ENCODE data around the gene SLC39A11.

Gene SLC39A11

GRCh38 chr17:72606656-72607055, 485.8 kb downstream of the SLC39A11 start:
- Histone ChIP-seq H3K4me1 (ENCODE audit: insufficient read depth, low read length) (no peaks in the 10 kb centered on the region), H3K9me3 (ENCODE audit: low read length) (no peaks in the 10 kb centered on the region), H3K36me3 (ENCODE audit: insufficient read depth, low read length) (no peaks in the 10 kb centered on the region), H3K9ac (ENCODE audit: low read length) (no peak overlapping the region), H3K27ac (ENCODE audit: low read depth, low read length) (no peak overlapping the region), H3K4me3 (ENCODE audit: low read depth in 1 of 2, low read length in 2 of 2) (no peak overlapping the region), H3K27me3 (ENCODE audit: control insufficient read depth in 1 of 2, insufficient read depth in 2 of 2, low read length in 2 of 2) (peaks cover 0 to 7% of the 10 kb centered on the region in 2 donors)

DNA sequence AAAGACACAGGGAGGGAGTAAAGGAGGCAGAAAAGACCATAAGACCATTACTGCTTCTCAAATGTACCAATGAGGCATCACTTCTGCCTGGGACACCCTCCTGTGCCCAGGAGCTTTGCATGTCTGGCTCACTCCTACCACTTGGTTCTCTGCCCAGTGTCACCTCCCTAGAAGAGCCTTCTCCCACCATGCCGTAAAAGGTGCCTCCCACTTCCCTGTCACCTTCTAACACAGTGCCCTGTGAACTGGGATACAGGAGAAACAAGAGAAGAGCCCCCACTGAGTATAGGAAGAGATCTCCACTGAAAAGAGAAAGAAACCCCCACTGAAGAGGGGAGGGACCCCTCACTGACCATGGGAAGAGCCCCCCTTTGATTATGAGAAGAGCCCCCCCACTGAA, 486.9 kb downstream of the SLC39A11 start:
- Histone ChIP-seq H3K27ac (ENCODE audit: low read depth, low read length) (no peak overlapping the region), H3K4me3 (ENCODE audit: low read depth in 1 of 2, low read length in 2 of 2) (no peak overlapping the region), H3K4me1 (ENCODE audit: insufficient read depth, low read length) (no peaks in the 10 kb centered on the region), H3K9me3 (ENCODE audit: low read length) (no peaks in the 10 kb centered on the region), H3K9ac (ENCODE audit: low read length) (no peak overlapping the region), H3K36me3 (ENCODE audit: insufficient read depth, low read length) (no peaks in the 10 kb centered on the region), H3K27me3 (ENCODE audit: control insufficient read depth in 1 of 2, insufficient read depth in 2 of 2, low read length in 2 of 2) (peaks cover 0 to 7% of the 10 kb centered on the region in 2 donors)

GRCh38 chr17:72604518-72604917, 488.0 kb downstream of the SLC39A11 start:
- H3K9ac ChIP-seq (ENCODE audit: low read length), result no peak overlapping the region
- no peaks in the 10 kb centered on the region for H3K4me1 ChIP-seq (ENCODE audit: insufficient read depth, low read length)
- H3K36me3 ChIP-seq (ENCODE audit: insufficient read depth, low read length), result no peaks in the 10 kb centered on the region
- no peak overlapping the region for H3K4me3 ChIP-seq (ENCODE audit: low read depth in 1 of 2, low read length in 2 of 2)
- H3K27ac ChIP-seq (ENCODE audit: low read depth, low read length), result no peak overlapping the region
- H3K27me3 ChIP-seq (ENCODE audit: control insufficient read depth in 1 of 2, insufficient read depth in 2 of 2, low read length in 2 of 2), result peaks cover 0 to 7% of the 10 kb centered on the region in 2 donors
- H3K9me3 ChIP-seq (ENCODE audit: low read length), result no peaks in the 10 kb centered on the region

DNA sequence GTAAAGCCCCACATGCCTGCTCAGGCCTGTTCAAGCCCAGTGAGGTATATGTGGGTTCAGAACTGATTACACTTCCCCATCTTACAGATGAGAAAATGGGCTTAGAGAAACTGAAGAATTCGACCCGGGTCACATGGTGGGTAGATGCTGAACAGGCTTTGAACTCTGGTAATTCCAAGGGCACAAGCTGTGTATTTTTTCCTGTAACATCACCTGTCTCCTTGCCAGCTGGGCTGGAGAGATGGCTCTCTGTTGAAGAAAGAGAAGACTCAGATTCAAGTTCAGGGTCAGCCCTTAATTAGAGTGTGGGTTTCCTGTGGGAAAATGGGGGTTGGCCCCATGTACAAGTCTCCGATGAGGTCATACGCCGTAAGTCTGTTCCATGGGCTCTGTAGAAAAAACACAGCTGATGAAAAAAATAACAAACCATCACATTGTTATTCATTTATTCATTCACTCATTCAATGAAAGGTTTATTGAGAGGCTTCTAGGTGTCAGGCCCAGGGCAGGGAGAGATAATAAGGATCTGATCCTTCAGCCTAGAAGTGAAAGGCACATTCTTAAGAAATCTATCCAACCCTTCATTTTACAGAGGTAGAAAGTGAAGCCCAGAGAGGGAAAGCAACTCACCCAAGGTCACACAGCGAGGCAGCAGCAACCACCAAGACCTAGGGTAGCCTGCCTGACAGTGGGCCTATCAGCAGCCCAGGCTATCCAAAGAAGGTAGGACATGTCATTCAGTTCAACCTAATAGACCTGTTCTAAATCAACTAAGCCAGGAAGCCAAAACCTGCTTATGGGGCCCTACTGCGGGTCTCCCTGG, 488.9 kb downstream of the SLC39A11 start:
- Histone ChIP-seq H3K27ac (ENCODE audit: low read depth, low read length) (no peak overlapping the region), H3K4me1 (ENCODE audit: insufficient read depth, low read length) (no peaks in the 10 kb centered on the region), H3K4me3 (ENCODE audit: low read depth in 1 of 2, low read length in 2 of 2) (no peak overlapping the region), H3K9me3 (ENCODE audit: low read length) (no peaks in the 10 kb centered on the region), H3K27me3 (ENCODE audit: control insufficient read depth in 1 of 2, insufficient read depth in 2 of 2, low read length in 2 of 2) (peaks cover 0 to 7% of the 10 kb centered on the region in 2 donors), H3K9ac (ENCODE audit: low read length) (no peak overlapping the region), H3K36me3 (ENCODE audit: insufficient read depth, low read length) (no peaks in the 10 kb centered on the region)

DNA sequence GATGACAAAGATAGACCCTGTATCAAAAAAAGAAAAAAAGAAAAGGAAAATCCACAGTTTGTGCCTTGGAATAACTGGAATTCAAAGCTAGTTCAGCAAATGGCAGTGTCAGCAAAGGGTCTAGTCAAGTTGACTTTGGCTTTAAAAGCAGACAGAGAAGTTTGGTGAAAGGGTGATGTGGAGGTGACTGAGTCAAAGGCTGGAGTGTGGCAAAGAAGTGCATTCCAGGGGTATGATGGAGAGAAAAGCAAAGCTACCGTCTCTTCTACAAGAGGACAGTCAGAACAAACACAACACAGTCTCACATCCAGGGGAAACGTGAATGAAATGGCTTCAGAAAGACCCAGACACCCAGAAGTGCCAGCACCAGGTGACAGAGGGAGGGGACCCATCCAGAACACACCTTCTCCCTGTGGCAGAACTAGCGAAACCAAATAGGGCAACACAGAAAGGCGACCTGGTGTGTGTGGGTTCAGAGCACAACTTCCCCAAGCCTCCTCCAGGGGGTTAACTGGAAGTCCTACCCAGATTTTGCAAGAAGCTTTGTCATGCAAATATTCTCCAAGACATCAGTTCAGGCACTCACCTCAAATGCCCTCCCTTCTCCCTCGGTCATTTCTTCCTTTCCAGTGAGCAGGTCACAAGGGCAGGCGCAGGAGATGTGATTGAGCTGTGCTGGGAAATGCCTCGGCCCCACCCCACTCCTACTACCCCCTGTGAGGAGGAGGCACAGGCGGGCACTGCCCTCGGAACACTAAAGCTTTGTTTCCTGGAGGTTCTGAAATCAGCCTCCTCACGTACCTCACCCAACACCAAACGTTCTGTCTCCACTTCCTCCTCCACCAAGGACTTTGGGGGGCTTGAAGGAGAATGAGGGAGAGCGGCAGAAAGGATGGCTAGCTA, 489.7 kb downstream of the SLC39A11 start:
- Histone ChIP-seq H3K9ac (ENCODE audit: low read length) (no peak overlapping the region), H3K4me3 (ENCODE audit: low read depth in 1 of 2, low read length in 2 of 2) (no peak overlapping the region), H3K9me3 (ENCODE audit: low read length) (no peaks in the 10 kb centered on the region), H3K4me1 (ENCODE audit: insufficient read depth, low read length) (no peaks in the 10 kb centered on the region), H3K27ac (ENCODE audit: low read depth, low read length) (no peak overlapping the region), H3K27me3 (ENCODE audit: control insufficient read depth in 1 of 2, insufficient read depth in 2 of 2, low read length in 2 of 2) (peaks cover 0 to 7% of the 10 kb centered on the region in 2 donors), H3K36me3 (ENCODE audit: insufficient read depth, low read length) (no peaks in the 10 kb centered on the region)

- H3K4me3 ChIP-seq (ENCODE audit: low read depth in 1 of 2, low read length in 2 of 2), result no peak overlapping the region
- H3K36me3 ChIP-seq (ENCODE audit: insufficient read depth, low read length), result no peaks in the 10 kb centered on the region
- no peaks in the 10 kb centered on the region for H3K9me3 ChIP-seq (ENCODE audit: low read length)
- no peak overlapping the region for H3K27ac ChIP-seq (ENCODE audit: low read depth, low read length)
- H3K27me3 ChIP-seq (ENCODE audit: control insufficient read depth in 1 of 2, insufficient read depth in 2 of 2, low read length in 2 of 2), result peaks cover 0 to 7% of the 10 kb centered on the region in 2 donors
- H3K4me1 ChIP-seq (ENCODE audit: insufficient read depth, low read length), result no peaks in the 10 kb centered on the region
- H3K9ac ChIP-seq (ENCODE audit: low read length), result no peak overlapping the region
Measured at GRCh38 chr17:72600934-72601333, 491.6 kb downstream of the SLC39A11 start.

DNA sequence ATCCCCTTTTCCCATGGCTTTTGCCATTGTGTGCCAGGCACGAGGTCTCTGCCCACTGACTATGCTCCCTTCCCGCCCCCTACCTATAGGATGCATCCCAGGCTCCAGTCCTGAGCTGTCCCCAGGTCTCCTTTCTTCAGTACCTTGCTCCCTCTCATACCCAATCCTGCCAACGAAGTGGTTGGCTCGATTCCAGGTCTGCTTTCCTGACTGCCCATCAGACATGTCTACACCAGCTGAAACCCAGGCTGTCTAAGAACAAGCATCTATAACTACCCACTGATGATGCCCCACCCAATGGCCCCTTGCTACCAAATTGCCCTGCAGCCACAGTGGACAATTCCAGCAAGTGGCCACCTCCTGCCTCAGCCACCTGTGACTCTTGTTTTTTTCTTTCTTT, 492.6 kb downstream of the SLC39A11 start:
- no peaks in the 10 kb centered on the region for H3K4me1 ChIP-seq (ENCODE audit: insufficient read depth, low read length)
- H3K36me3 ChIP-seq (ENCODE audit: insufficient read depth, low read length), result no peaks in the 10 kb centered on the region
- H3K27me3 ChIP-seq (ENCODE audit: control insufficient read depth in 1 of 2, insufficient read depth in 2 of 2, low read length in 2 of 2), result peaks cover 0 to 7% of the 10 kb centered on the region in 2 donors
- no peak overlapping the region for H3K4me3 ChIP-seq (ENCODE audit: low read depth in 1 of 2, low read length in 2 of 2)
- no peak overlapping the region for H3K27ac ChIP-seq (ENCODE audit: low read depth, low read length)
- no peak overlapping the region for H3K9ac ChIP-seq (ENCODE audit: low read length)
- no peaks in the 10 kb centered on the region for H3K9me3 ChIP-seq (ENCODE audit: low read length)

GRCh38 chr17:72598695-72599094, 493.8 kb downstream of the SLC39A11 start:
- no peak overlapping the region for H3K9ac ChIP-seq (ENCODE audit: low read length)
- no peaks in the 10 kb centered on the region for H3K9me3 ChIP-seq (ENCODE audit: low read length)
- H3K36me3 ChIP-seq (ENCODE audit: insufficient read depth, low read length), result no peaks in the 10 kb centered on the region
- H3K27ac ChIP-seq (ENCODE audit: low read depth, low read length), result no peak overlapping the region
- no peak overlapping the region for H3K4me3 ChIP-seq (ENCODE audit: low read depth in 1 of 2, low read length in 2 of 2)
- H3K4me1 ChIP-seq (ENCODE audit: insufficient read depth, low read length), result no peaks in the 10 kb centered on the region
- H3K27me3 ChIP-seq (ENCODE audit: control insufficient read depth in 1 of 2, insufficient read depth in 2 of 2, low read length in 2 of 2), result peaks cover 0 to 13% of the 10 kb centered on the region in 2 donors

DNA sequence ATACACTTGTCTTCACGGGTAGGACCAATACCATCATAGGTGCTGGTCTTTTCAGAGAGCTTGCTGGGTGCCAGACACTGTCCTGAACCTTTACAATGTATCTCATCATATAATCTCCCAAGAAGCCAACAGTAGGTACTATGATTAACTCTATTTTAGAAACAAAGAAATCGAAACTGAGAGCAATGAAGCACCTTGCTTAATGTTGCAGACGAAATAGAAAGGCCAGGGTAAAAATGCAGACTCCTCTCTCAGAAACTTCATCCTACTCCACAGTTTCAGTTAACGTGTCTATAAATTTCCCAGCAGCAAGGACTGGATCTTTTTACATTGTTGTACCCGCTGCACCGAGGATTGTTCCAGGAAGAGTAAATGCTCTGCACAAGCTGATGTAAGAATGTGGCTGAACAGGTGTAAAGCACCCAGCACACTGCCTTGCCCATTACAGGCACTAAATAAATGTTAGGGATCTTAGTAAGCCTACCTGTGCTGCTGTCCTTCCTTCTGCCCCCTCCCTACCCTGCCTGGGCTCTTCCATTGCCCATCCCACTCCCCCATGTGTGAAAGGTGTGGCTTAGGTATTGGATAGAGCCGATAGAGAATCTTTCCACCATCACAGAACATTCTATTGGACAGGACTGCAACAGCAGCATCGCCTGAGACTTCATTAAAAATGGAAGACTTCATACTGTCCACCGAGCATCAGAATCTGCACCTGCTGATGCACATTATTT, 495.0 kb downstream of the SLC39A11 start:
- Histone ChIP-seq H3K36me3 (ENCODE audit: insufficient read depth, low read length) (no peaks in the 10 kb centered on the region), H3K4me3 (ENCODE audit: low read depth in 1 of 2, low read length in 2 of 2) (no peak overlapping the region), H3K27me3 (ENCODE audit: control insufficient read depth in 1 of 2, insufficient read depth in 2 of 2, low read length in 2 of 2) (peaks cover 0 to 16% of the 10 kb centered on the region in 2 donors), H3K9ac (ENCODE audit: low read length) (no peak overlapping the region), H3K4me1 (ENCODE audit: insufficient read depth, low read length) (no peaks in the 10 kb centered on the region), H3K27ac (ENCODE audit: low read depth, low read length) (no peak overlapping the region), H3K9me3 (ENCODE audit: low read length) (no peaks in the 10 kb centered on the region)

Data from muscle layer of colon (tissue), 2 donors.